Gastrocnemius medialis (tissue), 4 donors: ENCODE results near the gene NBEA.

Experiments
- POLR2A ChIP-seq, 2 donors: fragments of 450-650 bp; IDR thresholded peaks; one replicate each; pipeline ENCODE4 v1.6.1; 2017; ENCODE audit warnings: antibody characterized with exemption in 2 of 2, mild to moderate bottlenecking in 2 of 2, moderate library complexity in 2 of 2
- TF ChIP-seq, protein P1 (sequence below), 5 experiments: fragments of 450-650 bp in 3 of 5; fragments of 200-600 bp in 2 of 5; sonication (generic) in 2 of 5; IDR thresholded peaks in 4 of 5; conservative IDR thresholded peaks in 1 of 5; 1 replicate in 4 of 5; 2 replicates in 1 of 5; pipeline ENCODE4 v1.5.1; 2016 to 2019; ENCODE audit warnings: antibody characterized with exemption in 5 of 5, mild to moderate bottlenecking in 3 of 5, moderate library complexity in 3 of 5

DNA sequence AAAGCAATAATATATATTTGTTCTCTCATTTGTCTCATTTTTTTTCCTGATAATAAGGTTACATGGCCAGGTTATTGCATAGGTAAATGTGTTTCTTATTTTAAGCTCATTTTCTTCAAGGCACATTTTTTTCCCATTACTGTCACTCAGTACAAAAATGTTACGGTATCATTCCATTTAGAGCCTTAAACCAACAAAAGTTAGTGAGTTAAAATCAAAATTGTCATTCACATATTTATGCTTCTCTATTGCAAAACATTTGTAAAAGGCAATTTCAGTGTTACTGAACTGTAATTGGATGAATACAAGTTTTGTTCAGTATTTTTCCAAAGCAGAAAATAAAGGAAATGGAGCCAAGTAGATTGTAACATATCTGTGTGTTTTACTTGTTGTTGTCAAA, 652.0 kb downstream of the NBEA start:
- TF ChIP-seq, protein P1, sequence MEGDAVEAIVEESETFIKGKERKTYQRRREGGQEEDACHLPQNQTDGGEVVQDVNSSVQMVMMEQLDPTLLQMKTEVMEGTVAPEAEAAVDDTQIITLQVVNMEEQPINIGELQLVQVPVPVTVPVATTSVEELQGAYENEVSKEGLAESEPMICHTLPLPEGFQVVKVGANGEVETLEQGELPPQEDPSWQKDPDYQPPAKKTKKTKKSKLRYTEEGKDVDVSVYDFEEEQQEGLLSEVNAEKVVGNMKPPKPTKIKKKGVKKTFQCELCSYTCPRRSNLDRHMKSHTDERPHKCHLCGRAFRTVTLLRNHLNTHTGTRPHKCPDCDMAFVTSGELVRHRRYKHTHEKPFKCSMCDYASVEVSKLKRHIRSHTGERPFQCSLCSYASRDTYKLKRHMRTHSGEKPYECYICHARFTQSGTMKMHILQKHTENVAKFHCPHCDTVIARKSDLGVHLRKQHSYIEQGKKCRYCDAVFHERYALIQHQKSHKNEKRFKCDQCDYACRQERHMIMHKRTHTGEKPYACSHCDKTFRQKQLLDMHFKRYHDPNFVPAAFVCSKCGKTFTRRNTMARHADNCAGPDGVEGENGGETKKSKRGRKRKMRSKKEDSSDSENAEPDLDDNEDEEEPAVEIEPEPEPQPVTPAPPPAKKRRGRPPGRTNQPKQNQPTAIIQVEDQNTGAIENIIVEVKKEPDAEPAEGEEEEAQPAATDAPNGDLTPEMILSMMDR (IDR thresholded peaks at IDR 0.05 in 4 of 5, conservative IDR thresholded peaks at IDR 0.05 in 1 of 5) = no peak
- no peak for TF ChIP-seq POLR2A (IDR thresholded peaks at IDR 0.05)
